GM18511 (cell line): ENCODE data around the gene ERI2.
A peak's percentile ranks its signal among the peaks of the same experiment; 100 is the strongest.
"Not testable (repeated sequence)": the region's sequence is repeated elsewhere in the genome, so short reads cannot be mapped to it uniquely, and the experiment has no call there.

Experiments
- ATAC-seq: cut with Tn5 transposase; IDR thresholded peaks from one replicate; pipeline ENCODE4 v1.9.1; 2021; ENCODE audit warnings: mild to moderate bottlenecking, moderate library complexity; ENCODE audit not compliant: unreplicated experiment

Gene ERI2

GRCh38 chr16:20766294-20766693, 40.0 kb downstream of the ERI2 start:
- ATAC-seq, result no peak

- no peak for ATAC-seq
Measured at GRCh38 chr16:20765732-20766131, 40.5 kb downstream of the ERI2 start.

- not testable (repeated sequence) for ATAC-seq
Measured at GRCh38 chr16:20764448-20764847, 41.8 kb downstream of the ERI2 start.

- ATAC-seq, result peak; percentile 99
Measured at GRCh38 chr16:20763461-20764232, 42.6 kb downstream of the ERI2 start, which contains the start of gene ACSM3. TSS of gene ACSM3 (plus strand) at chr16:20764014. CDS start at chr16:20770035, 6,021 bp downstream.

GRCh38 chr16:20762404-20763123, 43.7 kb downstream of the ERI2 start:
- ATAC-seq, result no peak

GRCh38 chr16:20761175-20761574, 45.1 kb downstream of the ERI2 start:
- ATAC-seq, result no peak

GRCh38 chr16:20760346-20760745, 45.9 kb downstream of the ERI2 start:
- ATAC-seq, result no peak

- not testable (repeated sequence) for ATAC-seq
Measured at GRCh38 chr16:20755799-20756198, 50.5 kb downstream of the ERI2 start.

- no peak for ATAC-seq
Measured at GRCh38 chr16:20755238-20755637, 51.0 kb downstream of the ERI2 start.

- ATAC-seq, result no peak
Measured at GRCh38 chr16:20753727-20754126, 52.5 kb downstream of the ERI2 start.

GRCh38 chr16:20750558-20750957, 55.7 kb downstream of the ERI2 start:
- no peak for ATAC-seq

GRCh38 chr16:20749474-20749873, 56.8 kb downstream of the ERI2 start:
- ATAC-seq, result no peak

- no peak for ATAC-seq
Measured at GRCh38 chr16:20747030-20747816, 59.0 kb downstream of the ERI2 start.

- no peak for ATAC-seq
Measured at GRCh38 chr16:20746461-20746860, 59.8 kb downstream of the ERI2 start.
